GM19035 (cell line): ENCODE results near the gene CHMP5.

ENCODE experiments used
- ATAC-seq: cut with Tn5 transposase; IDR thresholded peaks from one replicate; pipeline ENCODE4 v1.9.1; 2021; ENCODE audit not compliant: unreplicated experiment

Gene CHMP5

GRCh38 chr9:33242609-33243134 lies 22.2 kb upstream of the CHMP5 start:
- ATAC-seq = no peak

GRCh38 chr9:33244137-33244784 lies 20.6 kb upstream of the CHMP5 start:
- ATAC-seq = no peak

GRCh38 chr9:33245341-33245740 lies 19.5 kb upstream of the CHMP5 start:
- no peak for ATAC-seq

GRCh38 chr9:33246269-33246860 lies 18.5 kb upstream of the CHMP5 start:
- ATAC-seq = no peak

GRCh38 chr9:33248606-33249005 lies 16.2 kb upstream of the CHMP5 start:
- no peak for ATAC-seq

DNA sequence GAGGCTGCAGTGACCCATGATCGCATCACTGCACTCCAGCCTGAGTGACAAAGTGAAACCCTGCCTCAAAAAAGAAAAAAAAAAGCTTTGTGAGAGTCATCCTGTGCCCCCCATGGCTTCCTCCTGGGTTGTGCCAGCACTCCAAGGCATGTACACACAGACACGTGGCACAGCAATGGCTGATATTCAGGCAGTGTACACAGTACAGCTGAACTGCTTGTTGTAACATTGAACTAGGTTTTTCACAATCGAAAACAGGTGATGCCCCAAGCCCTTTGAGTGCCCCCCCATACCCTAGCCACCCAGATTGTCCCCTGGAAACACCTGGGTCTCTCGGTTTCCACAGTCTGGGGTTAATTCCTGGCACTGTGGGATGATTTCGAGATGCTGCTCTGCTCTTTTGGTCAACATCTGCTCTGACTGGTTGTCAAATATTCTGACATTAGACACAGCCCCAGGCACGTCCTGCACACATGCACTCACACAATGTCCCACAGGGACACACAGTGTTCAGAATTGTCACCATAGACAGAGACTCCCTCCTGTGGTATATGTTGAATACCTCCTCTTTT lies 15.7 kb upstream of the CHMP5 start:
- no peak for ATAC-seq

- no peak for ATAC-seq
Observed at GRCh38 chr9:33249983-33250382, 14.9 kb upstream of the CHMP5 start.

GRCh38 chr9:33250458-33250995 lies 14.3 kb upstream of the CHMP5 start:
- ATAC-seq = no peak

DNA sequence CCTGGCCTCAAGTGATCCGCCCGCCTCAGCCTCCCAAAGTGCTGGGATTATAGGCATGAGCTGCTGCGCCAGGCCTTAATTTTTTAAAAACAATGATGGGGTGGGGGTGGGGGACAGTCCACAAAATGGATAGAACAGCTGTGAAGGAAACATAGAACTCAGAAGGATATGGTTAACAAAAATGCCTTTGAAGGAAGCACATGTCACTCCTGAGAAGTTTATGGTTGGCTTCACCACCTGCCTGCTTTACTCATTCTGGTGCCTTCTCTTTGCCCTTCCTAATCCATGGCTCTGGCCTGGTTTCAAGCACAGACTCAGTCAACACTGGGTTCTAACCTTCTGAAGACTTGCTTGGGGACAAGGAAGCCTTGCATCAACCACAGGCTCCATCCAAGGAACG lies 10.6 kb upstream of the CHMP5 start:
- ATAC-seq = no peak

- no peak for ATAC-seq
Observed at GRCh38 chr9:33255014-33255413, 9.8 kb upstream of the CHMP5 start.

GRCh38 chr9:33255471-33255870 lies 9.4 kb upstream of the CHMP5 start:
- no peak for ATAC-seq

DNA sequence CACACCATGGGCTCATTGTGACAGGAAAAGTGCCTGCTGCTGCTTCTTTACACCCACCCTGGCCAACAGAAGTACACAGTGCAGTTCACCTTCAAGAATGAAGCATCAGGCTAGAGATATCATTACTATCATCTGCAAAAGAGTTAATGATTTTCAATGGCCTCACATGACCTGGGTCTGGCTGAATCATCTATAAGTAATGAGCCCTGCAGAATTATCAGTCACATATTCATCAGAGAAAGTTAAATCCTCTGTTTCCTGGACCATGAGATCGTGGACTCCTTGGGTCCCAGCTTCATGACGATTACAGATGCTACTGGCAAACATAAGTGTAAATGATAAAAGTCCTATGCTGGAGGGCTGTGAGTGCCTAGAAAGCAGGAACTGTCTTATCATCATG lies 8.6 kb upstream of the CHMP5 start:
- ATAC-seq = no peak

GRCh38 chr9:33257276-33257675 lies 7.6 kb upstream of the CHMP5 start:
- no peak for ATAC-seq

- ATAC-seq = no peak
Observed at GRCh38 chr9:33260372-33260771, 4.5 kb upstream of the CHMP5 start.

DNA sequence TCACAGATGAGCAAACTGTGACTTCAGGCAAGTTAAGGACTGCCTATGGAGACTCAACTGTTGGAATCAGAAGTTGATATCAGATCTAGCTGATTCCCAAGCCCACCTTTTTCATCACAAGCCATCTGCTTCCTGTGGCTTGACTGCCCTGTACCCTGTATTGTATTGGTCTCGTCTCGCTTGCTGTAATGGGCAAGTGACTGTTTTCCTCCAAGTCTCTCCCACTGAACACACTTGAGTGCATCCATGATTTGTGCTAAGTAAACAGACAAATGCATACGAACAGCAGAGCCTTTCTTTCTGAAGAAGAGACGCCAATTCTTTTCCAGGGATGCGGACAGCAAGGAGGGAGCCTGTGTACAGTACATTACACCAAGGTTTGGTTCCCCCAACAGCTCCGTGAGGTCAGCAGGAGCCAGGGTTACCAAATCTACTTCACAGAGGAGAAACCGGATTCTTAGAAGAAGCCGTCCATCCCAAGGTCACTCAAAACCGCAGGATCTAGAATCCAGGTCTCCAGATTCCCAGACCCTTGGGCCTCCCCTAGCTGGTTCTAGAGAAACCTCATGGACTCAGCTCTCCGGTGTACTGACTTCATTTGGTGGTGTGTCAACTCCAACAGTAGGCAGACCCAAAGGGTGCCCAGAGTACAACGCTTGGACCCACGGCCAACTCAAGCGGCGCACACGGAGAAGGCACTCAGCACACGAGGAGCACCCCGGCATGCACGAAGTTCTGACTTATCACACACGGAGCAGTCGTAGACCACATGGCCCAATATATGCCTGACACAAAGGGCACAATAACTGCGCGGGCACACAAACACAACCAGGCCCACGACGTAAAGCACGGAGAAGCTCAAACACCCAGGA lies 1.5 kb upstream of the CHMP5 start:
- ATAC-seq = peak; percentile 1

DNA sequence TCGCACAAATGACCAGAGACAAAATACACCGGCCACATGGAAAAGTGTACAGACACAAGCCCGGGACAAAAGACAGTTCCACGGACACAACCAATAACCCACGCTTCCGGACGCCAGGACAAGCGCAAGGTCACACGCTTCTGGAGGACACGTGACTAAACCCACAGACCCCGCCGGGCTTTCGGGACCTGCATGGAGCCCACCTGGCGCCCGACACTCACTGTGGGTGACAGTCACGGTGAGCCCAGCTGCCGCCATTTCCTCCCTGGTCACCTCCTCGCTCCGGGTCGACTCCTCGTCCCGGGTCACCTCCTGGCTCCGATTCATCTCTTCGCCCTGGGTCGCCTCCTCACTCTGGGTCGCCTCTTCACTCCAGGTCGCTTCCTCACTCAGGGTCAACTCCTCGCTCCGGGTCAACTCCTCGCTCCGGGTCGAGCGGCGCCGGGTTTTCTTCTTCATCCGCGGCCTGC lies 811 bp upstream of the CHMP5 start:
- ATAC-seq = peak; percentile 34

GRCh38 chr9:33265211-33265865 lies 489 bp downstream of the CHMP5 start:
- ATAC-seq = no peak

- ATAC-seq = no peak
Observed at GRCh38 chr9:33267151-33267767, 2.4 kb downstream of the CHMP5 start.

DNA sequence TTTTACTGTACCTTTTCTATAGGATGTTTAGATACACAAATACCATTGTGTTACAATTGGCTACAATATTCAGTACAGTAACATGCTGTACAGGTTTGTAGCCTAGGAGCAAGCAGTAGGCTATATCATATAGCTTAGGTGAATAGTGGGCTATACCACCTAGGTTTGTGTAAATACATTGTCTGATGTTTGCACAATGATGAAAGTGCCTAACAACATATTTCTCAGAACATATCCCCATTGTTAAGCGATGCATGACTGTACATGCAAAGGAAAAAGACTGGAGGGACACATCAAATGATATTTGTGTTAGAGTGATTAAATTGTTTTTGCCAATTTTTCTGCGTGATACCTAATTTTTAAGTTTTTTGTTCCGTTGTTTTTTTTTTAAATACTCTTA lies 5.3 kb downstream of the CHMP5 start:
- ATAC-seq = no peak

- ATAC-seq = no peak
Observed at GRCh38 chr9:33272061-33272460, 7.2 kb downstream of the CHMP5 start.
